ENCODE data around the gene SRSF1. TPM values are rescaled to one million over a fixed set of nuclear protein-coding genes. Genes with fewer than 3 reads are reported as not detected.

Gene SRSF1
- total RNA-seq, 4 donors from 2014 or later = 116 to 429 (median 147) TPM

GRCh38 chr17:57993471-57994365 lies 13.3 kb downstream of the SRSF1 start:
- Histone ChIP-seq H3K4me1 (peaks cover 0 to 8% of the 10 kb centered on the region in 2 donors), H3K36me3 (no peaks in the 10 kb centered on the region), H3K27ac (peak overlapping the region; percentile 10 to 70), H3K4me3 (no peak overlapping the region), H3K27me3 (no peaks in the 10 kb centered on the region), H3K9me3 (no peaks in the 10 kb centered on the region)
- intact Hi-C loops (cut with DNase I; ENCODE audit: low total_unique reads) = no loop called here
- TF ChIP-seq CTCF (IDR thresholded peaks at IDR 0.05) (no peak), POLR2A (IDR thresholded peaks at IDR 0.05) (no peak)
- no peak for DNase-seq

GRCh38 chr17:57991537-57991936 lies 15.5 kb downstream of the SRSF1 start:
- Histone ChIP-seq H3K27ac (no peak overlapping the region), H3K27me3 (no peaks in the 10 kb centered on the region), H3K4me1 (peaks cover 0 to 8% of the 10 kb centered on the region in 2 donors), H3K4me3 (no peak overlapping the region), H3K36me3 (no peaks in the 10 kb centered on the region), H3K9me3 (no peaks in the 10 kb centered on the region)
- intact Hi-C loops (cut with DNase I; ENCODE audit: low total_unique reads) = no loop called here
- DNase-seq = no peak
- TF ChIP-seq POLR2A (IDR thresholded peaks at IDR 0.05) (no peak), CTCF (IDR thresholded peaks at IDR 0.05) (no peak)

- Histone ChIP-seq H3K4me3 (no peak overlapping the region), H3K9me3 (no peaks in the 10 kb centered on the region), H3K27me3 (no peaks in the 10 kb centered on the region), H3K27ac (no peak overlapping the region), H3K4me1 (peaks cover 11 to 13% of the 10 kb centered on the region in 2 donors), H3K36me3 (no peaks in the 10 kb centered on the region)
- no peak for DNase-seq
- TF ChIP-seq POLR2A (IDR thresholded peaks at IDR 0.05) = no peak
- TF ChIP-seq CTCF (IDR thresholded peaks at IDR 0.05) = no peak
- intact Hi-C loops (cut with DNase I; ENCODE audit: low total_unique reads) = no loop called here
Observed at GRCh38 chr17:57990037-57990436, 17.0 kb downstream of the SRSF1 start.

GRCh38 chr17:57988301-57989250 lies 18.5 kb downstream of the SRSF1 start:
- Histone ChIP-seq H3K4me1 (peaks cover 12 to 13% of the 10 kb centered on the region in 2 donors), H3K9me3 (no peaks in the 10 kb centered on the region), H3K27me3 (no peaks in the 10 kb centered on the region), H3K27ac (peak overlapping the region; percentile 96 to 98), H3K4me3 (peak overlapping the region; percentile 78 to 89), H3K36me3 (no peaks in the 10 kb centered on the region)
- TF ChIP-seq CTCF (IDR thresholded peaks at IDR 0.05) (no peak), POLR2A (IDR thresholded peaks at IDR 0.05) (no peak)
- intact Hi-C loops (cut with DNase I; ENCODE audit: low total_unique reads) = loop anchor here (2.0 kb wide), 1 partner anchor 32 kb away; no protein-coding TSS in a partner anchor
- peak; percentile 75 to 76 for DNase-seq
